Neural cell (in vitro differentiated cells): ENCODE results near the gene CHPF2. TPM values are rescaled to one million over a fixed set of nuclear protein-coding genes. Genes with fewer than 3 reads are reported as not detected.

Source experiments
- H2AFZ ChIP-seq: fragments of 200-600, 300-800 bp; sonication (generic), shearing (Covaris generic); 2 replicates; pipeline ENCODE4 v1.6.0; 2014; ENCODE audit warnings: low read depth, mild to moderate bottlenecking, antibody characterized with exemption, low read length, moderate library complexity
- H3F3A ChIP-seq: fragments of 200-600 bp; shearing (Covaris generic); 2 replicates; pipeline ENCODE4 v1.6.1; 2016; ENCODE audit warnings: mild to moderate bottlenecking, moderate library complexity, mixed read lengths, antibody characterized with exemption, low read length; ENCODE audit not compliant: insufficient read depth, poor library complexity, severe bottlenecking
- H3K27ac ChIP-seq: fragments of 200-600, 300-800 bp; sonication (generic), shearing (Covaris generic); 2 replicates; pipeline ENCODE4 v1.5.1; 2014; ENCODE audit warnings: mild to moderate bottlenecking, low read length, moderate library complexity
- H3K27me3 ChIP-seq: fragments of 300-800, 200-600 bp; sonication (generic), shearing (Covaris generic); 2 replicates; pipeline ENCODE4 v1.6.0; 2014; ENCODE audit warnings: mild to moderate bottlenecking, low read depth, low read length, moderate library complexity; ENCODE audit not compliant: insufficient read depth
- H3K36me3 ChIP-seq: fragments of 300-800, 200-600 bp; sonication (generic), shearing (Covaris generic); 2 replicates; pipeline ENCODE4 v1.5.1; 2014; ENCODE audit warnings: mild to moderate bottlenecking, antibody characterized with exemption, low read length, moderate library complexity; ENCODE audit not compliant: insufficient read depth
- H3K4me2 ChIP-seq: fragments of 300-800, 200-600 bp; sonication (generic), shearing (Covaris generic); 2 replicates; pipeline ENCODE4 v1.6.0; 2014; ENCODE audit warnings: mild to moderate bottlenecking, low read length
- H3K4me3 ChIP-seq: fragments of 300-800, 200-600 bp; sonication (generic), shearing (Covaris generic); 2 replicates; pipeline ENCODE4 v1.5.1; 2014; ENCODE audit warnings: mild to moderate bottlenecking, low read length, moderate library complexity
- H3K79me2 ChIP-seq: fragments of 200-600 bp; shearing (Covaris generic); replicated peaks from 2 replicates; pipeline ENCODE4 v1.6.0; 2014; ENCODE audit warnings: mild to moderate bottlenecking, low read length, moderate library complexity; ENCODE audit not compliant: insufficient read depth
- H3K9ac ChIP-seq: fragments of 300-800, 200-600 bp; sonication (generic), shearing (Covaris generic); 2 replicates; pipeline ENCODE4 v1.6.1; 2016; ENCODE audit warnings: mild to moderate bottlenecking, low read length, mixed read lengths
- H3K9me2 ChIP-seq: fragments of 200-600 bp; shearing (Covaris generic); 2 replicates; pipeline ENCODE4 v1.6.1; 2016; ENCODE audit warnings: mild to moderate bottlenecking, low read length, mixed read lengths; ENCODE audit not compliant: insufficient read depth
- H3K9me3 ChIP-seq: fragments of 200-600, 300-800 bp; sonication (generic), shearing (Covaris generic); 2 replicates; pipeline ENCODE4 v1.6.1; 2016; ENCODE audit warnings: mild to moderate bottlenecking, mixed run types, low read length, moderate library complexity, mixed read lengths
- H4K20me1 ChIP-seq: fragments of 200-600 bp; shearing (Covaris generic); 2 replicates; pipeline ENCODE4 v1.6.1; 2016; ENCODE audit warnings: mild to moderate bottlenecking, mixed run types; ENCODE audit not compliant: insufficient read depth
- EP300 ChIP-seq: fragments of 450-650 bp; conservative IDR thresholded peaks from 2 replicates; pipeline ENCODE4 v1.6.1; 2014; ENCODE audit warnings: antibody characterized with exemption, mild to moderate bottlenecking, moderate library complexity; ENCODE audit not compliant: poor library complexity, severe bottlenecking
- EZH2 ChIP-seq: fragments of 200-600, 300-800 bp; shearing (Covaris generic), sonication (generic); IDR thresholded peaks from 2 replicates; pipeline ENCODE4 v1.6.1; 2014; ENCODE audit warnings: antibody characterized with exemption, low read length, borderline replicate concordance, mild to moderate bottlenecking; ENCODE audit not compliant: insufficient read depth, poor library complexity, severe bottlenecking
- MXI1 ChIP-seq: fragments of 450-650 bp; conservative IDR thresholded peaks from 2 replicates; pipeline ENCODE4 v1.6.1; 2014; ENCODE audit warnings: antibody characterized with exemption, mild to moderate bottlenecking; ENCODE audit not compliant: poor library complexity, severe bottlenecking
- POLR2AphosphoS5 ChIP-seq: IDR thresholded peaks from 2 replicates; pipeline ENCODE4 v1.6.1; 2012
- RAD21 ChIP-seq: fragments of 450-650 bp; conservative IDR thresholded peaks from 2 replicates; pipeline ENCODE4 v1.6.1; 2014; ENCODE audit warnings: antibody characterized with exemption, mild to moderate bottlenecking, moderate library complexity
- SMC3 ChIP-seq: fragments of 450-650 bp; conservative IDR thresholded peaks from 2 replicates; pipeline ENCODE4 v1.6.1; 2014; ENCODE audit warnings: antibody characterized with exemption, mild to moderate bottlenecking, moderate library complexity; ENCODE audit not compliant: poor library complexity
- TAF1 ChIP-seq: IDR thresholded peaks from 2 replicates; pipeline ENCODE4 v1.6.1; 2012; ENCODE audit warnings: low read depth
- polyA plus RNA-seq: library from polyadenylated mRNA; depleted of rRNA; stranded (reverse); fragments of >200 nt; gene quantifications from 2 replicates; pipeline ENCODE4 v1.2.3, GENCODE V29; 2014
- TF ChIP-seq, protein P1 (sequence below): fragments of 450-650 bp; IDR thresholded peaks from 2 replicates; pipeline ENCODE4 v1.5.1; 2014; ENCODE audit warnings: antibody characterized with exemption, mild to moderate bottlenecking, moderate library complexity; ENCODE audit not compliant: poor library complexity, severe bottlenecking
- TF ChIP-seq, protein P2 (sequence below): IDR thresholded peaks from 2 replicates; pipeline ENCODE4 v1.6.1; 2012; ENCODE audit warnings: borderline replicate concordance

CHPF2 gene
- polyA plus RNA-seq, 1 donor from 2014 or later, result 22.5 TPM

DNA sequence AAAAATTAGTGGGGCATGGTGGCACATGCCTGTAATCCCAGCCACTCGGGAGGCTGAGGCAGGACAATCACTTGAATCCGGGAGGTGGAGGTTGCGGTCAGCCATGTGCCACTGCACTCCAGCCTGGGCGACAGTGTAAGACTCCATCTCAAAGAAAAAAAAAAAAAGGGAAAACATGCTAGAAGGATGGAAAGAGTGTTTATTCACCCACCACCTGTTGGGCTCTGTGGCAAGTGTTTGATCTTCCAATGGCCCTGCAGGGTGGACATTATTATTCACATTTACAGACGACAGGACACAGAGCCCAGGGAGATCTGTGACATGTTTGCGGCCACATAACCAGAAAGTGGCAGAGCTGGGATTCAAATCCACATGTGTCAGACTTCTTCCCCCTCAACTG, 49.4 kb downstream of the CHPF2 start:
- Histone ChIP-seq H3F3A (no peaks in the 10 kb centered on the region), H3K79me2 (no peaks in the 10 kb centered on the region), H3K9me3 (no peaks in the 10 kb centered on the region), H3K27me3 (no peaks in the 10 kb centered on the region), H3K9ac (no peak overlapping the region), H3K36me3 (no peaks in the 10 kb centered on the region), H4K20me1 (no peaks in the 10 kb centered on the region), H3K27ac (no peak overlapping the region), H3K4me2 (no peak overlapping the region), H3K9me2 (no peaks in the 10 kb centered on the region), H2AFZ (no peak overlapping the region), H3K4me3 (no peak overlapping the region)
- TF ChIP-seq POLR2AphosphoS5 (no peak), EP300 (no peak), MXI1 (no peak), SMC3 (no peak), TAF1 (no peak), RAD21 (no peak)
- TF ChIP-seq, protein P1, sequence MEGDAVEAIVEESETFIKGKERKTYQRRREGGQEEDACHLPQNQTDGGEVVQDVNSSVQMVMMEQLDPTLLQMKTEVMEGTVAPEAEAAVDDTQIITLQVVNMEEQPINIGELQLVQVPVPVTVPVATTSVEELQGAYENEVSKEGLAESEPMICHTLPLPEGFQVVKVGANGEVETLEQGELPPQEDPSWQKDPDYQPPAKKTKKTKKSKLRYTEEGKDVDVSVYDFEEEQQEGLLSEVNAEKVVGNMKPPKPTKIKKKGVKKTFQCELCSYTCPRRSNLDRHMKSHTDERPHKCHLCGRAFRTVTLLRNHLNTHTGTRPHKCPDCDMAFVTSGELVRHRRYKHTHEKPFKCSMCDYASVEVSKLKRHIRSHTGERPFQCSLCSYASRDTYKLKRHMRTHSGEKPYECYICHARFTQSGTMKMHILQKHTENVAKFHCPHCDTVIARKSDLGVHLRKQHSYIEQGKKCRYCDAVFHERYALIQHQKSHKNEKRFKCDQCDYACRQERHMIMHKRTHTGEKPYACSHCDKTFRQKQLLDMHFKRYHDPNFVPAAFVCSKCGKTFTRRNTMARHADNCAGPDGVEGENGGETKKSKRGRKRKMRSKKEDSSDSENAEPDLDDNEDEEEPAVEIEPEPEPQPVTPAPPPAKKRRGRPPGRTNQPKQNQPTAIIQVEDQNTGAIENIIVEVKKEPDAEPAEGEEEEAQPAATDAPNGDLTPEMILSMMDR, result no peak
- TF ChIP-seq, protein P2, sequence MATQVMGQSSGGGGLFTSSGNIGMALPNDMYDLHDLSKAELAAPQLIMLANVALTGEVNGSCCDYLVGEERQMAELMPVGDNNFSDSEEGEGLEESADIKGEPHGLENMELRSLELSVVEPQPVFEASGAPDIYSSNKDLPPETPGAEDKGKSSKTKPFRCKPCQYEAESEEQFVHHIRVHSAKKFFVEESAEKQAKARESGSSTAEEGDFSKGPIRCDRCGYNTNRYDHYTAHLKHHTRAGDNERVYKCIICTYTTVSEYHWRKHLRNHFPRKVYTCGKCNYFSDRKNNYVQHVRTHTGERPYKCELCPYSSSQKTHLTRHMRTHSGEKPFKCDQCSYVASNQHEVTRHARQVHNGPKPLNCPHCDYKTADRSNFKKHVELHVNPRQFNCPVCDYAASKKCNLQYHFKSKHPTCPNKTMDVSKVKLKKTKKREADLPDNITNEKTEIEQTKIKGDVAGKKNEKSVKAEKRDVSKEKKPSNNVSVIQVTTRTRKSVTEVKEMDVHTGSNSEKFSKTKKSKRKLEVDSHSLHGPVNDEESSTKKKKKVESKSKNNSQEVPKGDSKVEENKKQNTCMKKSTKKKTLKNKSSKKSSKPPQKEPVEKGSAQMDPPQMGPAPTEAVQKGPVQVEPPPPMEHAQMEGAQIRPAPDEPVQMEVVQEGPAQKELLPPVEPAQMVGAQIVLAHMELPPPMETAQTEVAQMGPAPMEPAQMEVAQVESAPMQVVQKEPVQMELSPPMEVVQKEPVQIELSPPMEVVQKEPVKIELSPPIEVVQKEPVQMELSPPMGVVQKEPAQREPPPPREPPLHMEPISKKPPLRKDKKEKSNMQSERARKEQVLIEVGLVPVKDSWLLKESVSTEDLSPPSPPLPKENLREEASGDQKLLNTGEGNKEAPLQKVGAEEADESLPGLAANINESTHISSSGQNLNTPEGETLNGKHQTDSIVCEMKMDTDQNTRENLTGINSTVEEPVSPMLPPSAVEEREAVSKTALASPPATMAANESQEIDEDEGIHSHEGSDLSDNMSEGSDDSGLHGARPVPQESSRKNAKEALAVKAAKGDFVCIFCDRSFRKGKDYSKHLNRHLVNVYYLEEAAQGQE, result no peak

DNA sequence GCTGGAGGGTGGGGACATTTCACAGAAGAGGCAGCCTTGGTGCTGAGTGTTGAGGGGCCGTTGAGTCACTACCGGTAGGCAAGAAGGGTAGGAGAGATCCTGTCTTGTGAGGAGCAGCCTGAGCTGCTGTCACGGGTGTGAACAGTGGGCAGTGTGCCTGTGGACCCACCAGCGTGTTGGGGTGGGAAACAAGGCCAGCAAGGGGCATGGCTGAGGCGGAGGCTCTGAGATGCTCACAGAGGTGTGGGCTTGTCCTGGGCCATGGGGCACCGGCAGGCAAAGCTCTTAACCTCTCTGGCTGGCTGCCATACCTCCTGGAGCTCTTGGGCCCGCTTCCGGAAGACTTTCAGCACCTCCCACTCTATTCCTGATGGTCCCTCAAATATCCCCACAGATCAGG, 49.8 kb downstream of the CHPF2 start:
- Histone ChIP-seq H3K27ac (no peak overlapping the region), H3K36me3 (no peaks in the 10 kb centered on the region), H3K9ac (no peak overlapping the region), H3K9me3 (no peaks in the 10 kb centered on the region), H2AFZ (no peak overlapping the region), H3K4me2 (no peak overlapping the region), H3K4me3 (no peak overlapping the region), H3K27me3 (no peaks in the 10 kb centered on the region), H4K20me1 (no peaks in the 10 kb centered on the region), H3F3A (no peaks in the 10 kb centered on the region), H3K9me2 (no peaks in the 10 kb centered on the region), H3K79me2 (no peaks in the 10 kb centered on the region)
- TF ChIP-seq EZH2 (no peak), EP300 (no peak), POLR2AphosphoS5 (no peak), TAF1 (no peak), SMC3 (no peak), MXI1 (no peak), RAD21 (no peak)
- TF ChIP-seq, protein P2, result no peak
- TF ChIP-seq, protein P1, result no peak
